OCI-LY1 (cell line): ENCODE data around the gene ZNF772.
"Not testable (repeated sequence)": the region's sequence is repeated elsewhere in the genome, so short reads cannot be mapped to it uniquely, and the experiment has no call there.

Experiments
- H2AFZ ChIP-seq: fragments of 200-600 bp; sonication (generic), shearing (Covaris generic); 2 replicates; pipeline ENCODE4 v1.6.0; 2014; ENCODE audit warnings: antibody characterized with exemption, mild to moderate bottlenecking, low read length
- H3F3A ChIP-seq: fragments of 200-600 bp; sonication (generic), shearing (Covaris generic); 2 replicates; pipeline ENCODE4 v1.6.0; 2014; ENCODE audit warnings: mild to moderate bottlenecking, antibody characterized with exemption, low read length, moderate library complexity; ENCODE audit not compliant: insufficient read depth
- H3K27ac ChIP-seq: fragments of 200-600 bp; sonication (generic); 2 replicates; pipeline ENCODE4 v1.5.1; 2014; ENCODE audit warnings: low read length, mixed run types, mild to moderate bottlenecking, low read depth; ENCODE audit not compliant: poor library complexity, severe bottlenecking
- H3K27me3 ChIP-seq: fragments of 200-600 bp; sonication (generic); 2 replicates; pipeline ENCODE4 v1.6.0; 2014; ENCODE audit warnings: antibody characterized with exemption, mild to moderate bottlenecking, low read length, moderate library complexity; ENCODE audit not compliant: insufficient read depth
- H3K36me3 ChIP-seq: fragments of 200-600 bp; sonication (generic); 2 replicates; pipeline ENCODE4 v1.6.1; 2014; ENCODE audit warnings: mild to moderate bottlenecking, antibody characterized with exemption, low read length, moderate library complexity, mixed read lengths; ENCODE audit not compliant: insufficient read depth
- H3K4me1 ChIP-seq: fragments of 200-600 bp; sonication (generic); 2 replicates; pipeline ENCODE4 v1.5.1; 2014; ENCODE audit warnings: mild to moderate bottlenecking, low read length, moderate library complexity; ENCODE audit not compliant: insufficient read depth, severe bottlenecking
- H3K4me2 ChIP-seq: fragments of 200-600 bp; sonication (generic), shearing (Covaris generic); 2 replicates; pipeline ENCODE4 v1.6.1; 2014; ENCODE audit warnings: low read length
- H3K4me3 ChIP-seq: fragments of 200-600 bp; sonication (generic); 2 replicates; pipeline ENCODE4 v1.5.1; 2014; ENCODE audit warnings: low read length, low read depth, mild to moderate bottlenecking, mixed read lengths; ENCODE audit not compliant: poor library complexity, severe bottlenecking
- H3K79me2 ChIP-seq: fragments of 200-600 bp; shearing (Covaris generic); 2 replicates; pipeline ENCODE4 v1.6.1; 2016; ENCODE audit warnings: mixed run types, low read length, mixed read lengths; ENCODE audit not compliant: insufficient read depth
- H3K9ac ChIP-seq: fragments of 200-600 bp; sonication (generic), shearing (Covaris generic); 2 replicates; pipeline ENCODE4 v1.6.1; 2014; ENCODE audit warnings: mild to moderate bottlenecking, low read length, mixed read lengths
- H3K9me2 ChIP-seq: fragments of 200-600 bp; sonication (generic), shearing (Covaris generic); 2 replicates; pipeline ENCODE4 v1.6.1; 2014; ENCODE audit warnings: low read depth, mild to moderate bottlenecking, low read length, mixed read lengths
- H3K9me3 ChIP-seq: fragments of 200-600 bp; shearing (Covaris generic); 2 replicates; pipeline ENCODE4 v1.6.1; 2014; ENCODE audit warnings: low read length, mixed read lengths
- H4K20me1 ChIP-seq: fragments of 200-600 bp; sonication (generic), shearing (Covaris generic); 2 replicates; pipeline ENCODE4 v1.6.0; 2016; ENCODE audit warnings: mild to moderate bottlenecking, low read length; ENCODE audit not compliant: insufficient read depth
- EZH2 ChIP-seq: fragments of 200-600 bp; sonication (generic), shearing (Covaris generic); IDR thresholded peaks from 2 replicates; pipeline ENCODE4 v1.8.0; 2017; ENCODE audit warnings: borderline replicate concordance, mixed run types, mild to moderate bottlenecking, antibody characterized with exemption, low read length, moderate library complexity, mixed read lengths
- TF ChIP-seq, protein P1 (sequence below): fragments of 200-600 bp; sonication (generic), shearing (Covaris generic); IDR thresholded peaks from 2 replicates; pipeline ENCODE4 v1.5.1; 2017; ENCODE audit warnings: mild to moderate bottlenecking, antibody characterized with exemption, low read length, moderate library complexity, mixed read lengths

ZNF772 gene

DNA sequence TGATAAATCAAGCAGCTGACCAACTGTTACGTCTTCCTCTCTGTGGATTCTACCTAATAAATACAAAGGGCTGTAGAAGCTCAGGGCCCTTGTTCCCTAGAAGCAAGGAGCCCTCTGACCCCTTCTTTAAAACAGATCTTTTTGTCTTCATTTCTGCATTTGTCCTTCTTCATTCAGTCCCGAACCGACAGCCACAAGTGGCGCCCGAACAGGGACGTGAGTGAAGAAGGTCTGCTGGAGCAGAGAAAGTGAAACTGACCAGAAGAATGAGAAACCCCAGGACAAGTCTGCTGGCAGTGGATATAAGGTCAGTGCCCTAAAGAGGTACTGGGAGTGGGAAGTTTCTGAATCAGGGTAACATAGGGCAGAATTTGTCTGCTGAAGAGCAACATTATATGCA, 35.5 kb upstream of the ZNF772 start:
- H2AFZ ChIP-seq = no peak overlapping the region
- H3K9ac ChIP-seq = no peak overlapping the region
- no peak overlapping the region for H3K4me3 ChIP-seq
- H4K20me1 ChIP-seq = no peaks in the 10 kb centered on the region
- H3K27me3 ChIP-seq = no peaks in the 10 kb centered on the region
- no peaks in the 10 kb centered on the region for H3K9me2 ChIP-seq
- H3K4me2 ChIP-seq = no peak overlapping the region
- peaks cover 43% of the 10 kb centered on the region for H3K36me3 ChIP-seq
- H3F3A ChIP-seq = no peaks in the 10 kb centered on the region
- H3K4me1 ChIP-seq = no peaks in the 10 kb centered on the region
- H3K27ac ChIP-seq = no peak overlapping the region
- TF ChIP-seq, protein P1, sequence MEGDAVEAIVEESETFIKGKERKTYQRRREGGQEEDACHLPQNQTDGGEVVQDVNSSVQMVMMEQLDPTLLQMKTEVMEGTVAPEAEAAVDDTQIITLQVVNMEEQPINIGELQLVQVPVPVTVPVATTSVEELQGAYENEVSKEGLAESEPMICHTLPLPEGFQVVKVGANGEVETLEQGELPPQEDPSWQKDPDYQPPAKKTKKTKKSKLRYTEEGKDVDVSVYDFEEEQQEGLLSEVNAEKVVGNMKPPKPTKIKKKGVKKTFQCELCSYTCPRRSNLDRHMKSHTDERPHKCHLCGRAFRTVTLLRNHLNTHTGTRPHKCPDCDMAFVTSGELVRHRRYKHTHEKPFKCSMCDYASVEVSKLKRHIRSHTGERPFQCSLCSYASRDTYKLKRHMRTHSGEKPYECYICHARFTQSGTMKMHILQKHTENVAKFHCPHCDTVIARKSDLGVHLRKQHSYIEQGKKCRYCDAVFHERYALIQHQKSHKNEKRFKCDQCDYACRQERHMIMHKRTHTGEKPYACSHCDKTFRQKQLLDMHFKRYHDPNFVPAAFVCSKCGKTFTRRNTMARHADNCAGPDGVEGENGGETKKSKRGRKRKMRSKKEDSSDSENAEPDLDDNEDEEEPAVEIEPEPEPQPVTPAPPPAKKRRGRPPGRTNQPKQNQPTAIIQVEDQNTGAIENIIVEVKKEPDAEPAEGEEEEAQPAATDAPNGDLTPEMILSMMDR = no peak
- TF ChIP-seq EZH2 = no peak
- H3K79me2 ChIP-seq = no peaks in the 10 kb centered on the region
- peaks cover 3% of the 10 kb centered on the region for H3K9me3 ChIP-seq

DNA sequence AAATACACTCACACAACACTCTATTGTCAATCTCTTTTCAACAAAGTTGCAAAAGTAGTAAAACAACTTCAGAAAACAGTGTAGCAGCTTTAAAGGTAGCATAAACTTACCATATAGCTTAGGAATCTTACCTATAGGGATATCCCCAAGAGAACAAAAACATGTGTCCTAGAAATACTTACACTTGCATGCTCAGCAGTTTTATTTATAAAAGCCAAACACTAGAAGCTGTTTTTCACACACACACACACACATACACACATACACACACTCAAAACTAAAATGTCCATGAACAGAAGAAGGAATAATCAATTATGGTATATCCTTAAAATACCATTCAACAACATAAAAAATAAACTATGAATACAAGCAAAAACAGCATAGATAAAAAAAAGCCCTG, 34.1 kb upstream of the ZNF772 start:
- H3K4me3 ChIP-seq = no peak overlapping the region
- H3K79me2 ChIP-seq = no peaks in the 10 kb centered on the region
- H4K20me1 ChIP-seq = no peaks in the 10 kb centered on the region
- no peak overlapping the region for H3K27ac ChIP-seq
- TF ChIP-seq EZH2 = no peak
- TF ChIP-seq, protein P1 = no peak
- no peak overlapping the region for H2AFZ ChIP-seq
- H3F3A ChIP-seq = no peaks in the 10 kb centered on the region
- no peaks in the 10 kb centered on the region for H3K9me2 ChIP-seq
- H3K4me1 ChIP-seq = no peaks in the 10 kb centered on the region
- H3K9me3 ChIP-seq = peaks cover 7% of the 10 kb centered on the region
- H3K27me3 ChIP-seq = no peaks in the 10 kb centered on the region
- H3K4me2 ChIP-seq = no peak overlapping the region
- H3K36me3 ChIP-seq = peaks cover 55% of the 10 kb centered on the region
- no peak overlapping the region for H3K9ac ChIP-seq

DNA sequence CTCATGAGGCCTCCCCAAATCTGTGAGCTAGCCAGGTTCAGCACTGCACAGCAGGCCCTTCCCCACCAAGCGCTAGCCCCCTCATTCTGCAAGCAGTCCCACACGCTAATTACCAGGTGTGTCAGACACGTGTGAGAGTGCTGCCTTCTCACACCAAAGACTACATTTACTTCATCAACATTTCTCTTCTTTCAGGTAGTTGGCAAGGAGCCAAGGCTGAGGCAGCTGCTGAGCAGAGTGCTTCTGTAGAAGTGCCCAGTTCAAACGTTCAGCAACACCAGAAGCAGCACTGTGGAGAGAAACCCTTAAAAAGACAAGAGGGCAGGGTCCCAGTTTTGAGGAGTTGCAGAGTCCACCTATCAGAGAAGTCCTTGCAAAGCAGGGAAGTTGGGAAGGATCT, 28.8 kb upstream of the ZNF772 start:
- Histone ChIP-seq H3K9ac (no peak overlapping the region), H4K20me1 (no peaks in the 10 kb centered on the region), H3K4me2 (no peak overlapping the region), H3K27me3 (no peaks in the 10 kb centered on the region), H2AFZ (no peak overlapping the region), H3F3A (no peaks in the 10 kb centered on the region), H3K9me3 (peaks cover 7% of the 10 kb centered on the region), H3K4me3 (no peak overlapping the region), H3K9me2 (no peaks in the 10 kb centered on the region), H3K79me2 (0 out of 2 replicates have a peak, but pooled peaks cover 5% of the 10 kb centered on the region), H3K27ac (no peak overlapping the region), H3K4me1 (no peaks in the 10 kb centered on the region), H3K36me3 (peaks cover 75% of the 10 kb centered on the region)
- TF ChIP-seq, protein P1 = no peak
- no peak for TF ChIP-seq EZH2

DNA sequence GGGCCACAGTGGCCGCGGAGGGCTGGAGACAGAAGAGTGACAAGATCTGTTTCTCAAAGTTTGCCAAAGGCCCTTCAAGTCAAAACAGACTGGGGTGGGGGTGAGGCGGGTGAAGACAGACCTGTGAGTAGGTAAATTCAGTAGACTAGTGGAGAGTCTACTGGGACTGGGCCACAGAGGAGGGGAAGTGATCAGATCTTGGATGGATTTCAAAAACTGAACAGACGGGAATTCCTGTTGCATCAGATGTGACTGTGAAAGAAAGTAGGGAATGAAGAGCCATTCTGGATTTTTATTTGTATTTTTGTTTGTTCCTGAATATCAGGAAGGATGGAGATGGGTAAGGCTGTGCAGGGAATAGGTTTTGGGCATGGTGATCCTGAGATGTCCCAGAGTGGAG, 23.0 kb upstream of the ZNF772 start:
- peak overlapping the region; percentile 73 for H3K4me3 ChIP-seq
- not testable (repeated sequence) for H2AFZ ChIP-seq, H4K20me1 ChIP-seq, H3K9me2 ChIP-seq, H3K9me3 ChIP-seq, H3K4me1 ChIP-seq, H3K27ac ChIP-seq, H3K27me3 ChIP-seq, H3F3A ChIP-seq
- peak overlapping the region; percentile 60 for H3K4me2 ChIP-seq
- peaks cover 36% of the 10 kb centered on the region for H3K36me3 ChIP-seq
- peak overlapping the region; percentile 38; the same call in 1 of the 2 replicates for H3K9ac ChIP-seq
- peaks cover 10% of the 10 kb centered on the region; the same call in 1 of the 2 replicates for H3K79me2 ChIP-seq

GRCh38 chr19:57499680-57500395, 22.5 kb upstream of the ZNF772 start, which contains the start of gene ZNF773:
Gene ZNF773, plus strand, starts transcription at chr19:57499938. Its CDS starts 143 bp downstream, at chr19:57500081.
- H3K27me3 ChIP-seq, H3K4me1 ChIP-seq, H3K27ac ChIP-seq, H3K9me2 ChIP-seq, H3K9me3 ChIP-seq, H4K20me1 ChIP-seq, H3F3A ChIP-seq: not testable (repeated sequence)
- peaks cover 32% of the 10 kb centered on the region for H3K36me3 ChIP-seq
- H3K4me2 ChIP-seq = peak within 1 kb of the TSS; percentile 60
- peak within 1 kb of the TSS; percentile 7; the same call in 1 of the 2 replicates for H2AFZ ChIP-seq
- peak within 1 kb of the TSS; percentile 79 for H3K9ac ChIP-seq
- peak within 1 kb of the TSS; percentile 73 for H3K4me3 ChIP-seq
- peaks cover 10% of the 10 kb centered on the region; the same call in 1 of the 2 replicates for H3K79me2 ChIP-seq
